ENCODE measurements around the gene VTA1. TPM values are rescaled to one million over a fixed set of nuclear protein-coding genes. Genes with fewer than 3 reads are reported as not detected.
"Not testable (repeated sequence)": the region's sequence is repeated elsewhere in the genome, so short reads cannot be mapped to it uniquely, and the experiment has no call there.

Gene VTA1
- total RNA-seq, 1 donor from 2014 or later: 33.3 TPM

DNA sequence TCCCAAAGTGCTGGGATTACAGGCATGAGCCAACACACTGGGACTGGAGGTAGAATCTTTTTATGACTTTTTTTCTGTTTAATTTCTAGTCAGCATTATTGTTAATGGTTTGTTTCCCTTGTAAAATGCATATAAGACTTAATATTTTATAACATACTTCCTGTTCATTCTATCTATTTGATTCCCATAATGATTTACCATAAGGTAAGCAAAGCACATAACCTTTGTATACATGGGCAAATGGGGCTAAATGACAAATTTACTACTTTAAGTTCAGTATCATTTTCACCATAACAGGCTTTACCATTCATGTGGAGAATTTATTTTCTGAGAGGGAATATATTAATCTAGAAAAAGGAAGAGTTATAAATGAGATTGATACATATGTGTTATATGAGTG lies 24.3 kb downstream of the VTA1 start:
- DNase-seq (ENCODE audit: low spot score): no peak

DNA sequence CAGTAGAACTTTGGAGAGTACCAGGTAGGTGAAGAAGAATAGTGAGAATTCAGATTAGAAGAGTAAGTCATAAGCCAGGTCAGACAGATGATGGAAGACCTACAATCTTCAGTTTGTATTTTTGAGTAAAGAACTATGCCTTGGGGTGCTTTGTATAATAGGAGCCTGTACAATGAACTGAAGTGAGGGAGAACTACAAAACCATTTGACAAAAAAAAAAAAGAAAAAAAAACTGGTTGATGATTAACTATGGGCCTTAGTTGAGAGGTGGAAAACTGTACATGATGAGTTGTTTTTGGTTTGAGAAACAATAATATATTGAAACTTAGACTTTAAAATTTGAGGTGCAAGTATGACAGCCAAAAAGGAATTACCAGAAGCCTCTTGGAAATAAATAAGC lies 25.7 kb downstream of the VTA1 start:
- DNase-seq (ENCODE audit: low spot score): no peak

DNA sequence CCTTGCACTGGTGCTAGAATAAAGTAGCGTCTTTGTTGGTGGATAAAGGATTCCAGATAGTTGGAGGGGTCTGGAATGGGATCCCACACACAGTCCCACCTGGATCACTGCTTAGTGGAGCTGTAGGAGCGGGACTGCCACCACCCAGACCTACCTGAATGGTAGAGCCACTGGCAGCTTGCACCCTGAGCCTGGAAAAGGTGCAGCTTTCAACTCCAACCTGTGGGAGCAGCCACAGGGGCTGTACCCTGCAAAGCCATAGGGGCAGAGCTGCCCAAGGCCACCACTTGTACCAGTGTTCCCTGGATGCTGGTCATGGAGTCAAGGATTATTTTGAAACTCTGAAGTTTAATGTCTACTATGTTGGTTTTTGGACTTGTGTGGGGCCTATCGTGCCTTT lies 26.9 kb downstream of the VTA1 start:
- DNase-seq (ENCODE audit: low spot score): no peak

- DNase-seq (ENCODE audit: low spot score): no peak
These were observed 27.6 kb downstream of the VTA1 start for GRCh38 chr6:142174703-142175102.

- DNase-seq (ENCODE audit: low spot score): no peak
These were observed 31.1 kb downstream of the VTA1 start for GRCh38 chr6:142178129-142178528.

DNA sequence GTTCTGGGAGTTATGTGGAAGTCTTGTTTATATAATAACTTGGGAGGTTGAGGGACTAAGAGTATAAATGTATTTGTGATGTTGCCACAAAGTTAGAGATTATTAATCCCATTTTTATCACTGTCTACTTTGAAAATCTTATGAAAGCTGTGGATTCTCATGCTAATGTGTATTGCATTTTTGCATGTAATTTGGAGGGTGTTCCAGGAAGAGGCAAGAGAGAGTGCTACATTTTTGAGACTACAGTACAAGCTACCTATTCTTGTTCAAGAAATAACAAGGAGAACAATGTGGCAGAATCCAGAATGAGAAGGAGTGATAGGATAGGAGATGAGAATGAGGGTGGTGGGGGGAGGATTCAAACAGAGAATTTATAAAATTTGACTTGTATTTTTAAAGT lies 34.9 kb downstream of the VTA1 start:
- DNase-seq (ENCODE audit: low spot score): no peak

DNA sequence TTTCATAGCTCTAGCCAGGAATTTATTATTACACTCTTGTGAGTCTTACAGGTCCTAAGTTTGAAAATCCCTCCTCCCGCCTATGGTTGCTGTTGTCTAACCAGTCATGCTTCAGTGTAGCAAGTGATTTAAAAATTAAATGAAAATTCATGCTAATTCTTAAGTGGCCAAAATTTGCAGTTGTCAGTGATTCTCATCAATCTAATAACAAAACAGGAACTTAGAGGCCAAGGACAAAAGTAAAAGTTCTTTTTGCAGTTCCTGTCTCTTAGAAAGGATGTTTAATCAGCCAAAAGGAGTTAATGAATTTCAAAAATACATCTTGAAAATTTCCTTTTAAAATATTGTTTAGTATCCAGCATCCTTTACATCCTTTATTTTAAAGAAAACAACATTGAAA lies 36.3 kb downstream of the VTA1 start:
- no peak for DNase-seq (ENCODE audit: low spot score)

DNA sequence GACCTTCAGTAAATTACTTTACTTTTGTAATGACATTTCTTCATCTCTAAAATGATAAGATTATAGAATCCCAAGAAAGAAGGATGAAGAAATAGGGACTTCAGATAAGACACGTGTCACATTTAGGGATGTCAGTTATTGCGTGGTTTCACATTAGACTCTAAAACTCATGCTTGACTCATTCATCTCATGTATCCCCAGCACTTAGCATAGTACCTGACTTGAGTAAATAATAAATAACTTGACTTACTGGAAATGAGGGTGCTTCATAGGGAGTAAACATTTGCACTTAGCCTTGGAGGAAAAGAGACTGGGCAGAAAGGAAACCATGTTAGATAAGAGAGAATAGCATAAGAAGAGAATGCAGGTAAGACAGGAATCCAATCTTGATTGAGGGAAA lies 37.2 kb downstream of the VTA1 start:
- DNase-seq (ENCODE audit: low spot score): no peak

GRCh38 chr6:142185641-142186040 lies 38.6 kb downstream of the VTA1 start:
- no peak for DNase-seq (ENCODE audit: low spot score)

- peak; percentile 16 for DNase-seq (ENCODE audit: low spot score)
These were observed 40.1 kb downstream of the VTA1 start for GRCh38 chr6:142187209-142187608.

DNA sequence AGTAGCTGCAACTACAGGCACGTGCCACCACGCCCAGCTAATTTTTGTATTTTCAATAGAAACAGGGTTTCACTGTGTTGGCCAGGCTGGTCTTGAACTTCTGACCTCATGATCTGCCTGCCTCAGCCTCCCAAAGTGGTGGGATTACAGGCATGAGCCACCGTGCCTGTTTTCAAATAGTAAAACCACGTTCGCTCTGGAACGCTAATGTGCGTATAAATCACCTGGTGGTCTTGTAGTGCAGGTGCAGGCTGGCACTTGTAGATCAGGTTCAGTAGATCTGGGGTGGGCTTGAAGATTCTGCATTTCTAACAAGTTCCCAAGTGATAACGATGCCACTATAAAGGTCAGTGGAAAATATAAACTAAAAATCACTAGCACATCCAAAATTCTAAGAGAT lies 41.3 kb downstream of the VTA1 start:
- not testable (repeated sequence) for DNase-seq (ENCODE audit: low spot score)

DNA sequence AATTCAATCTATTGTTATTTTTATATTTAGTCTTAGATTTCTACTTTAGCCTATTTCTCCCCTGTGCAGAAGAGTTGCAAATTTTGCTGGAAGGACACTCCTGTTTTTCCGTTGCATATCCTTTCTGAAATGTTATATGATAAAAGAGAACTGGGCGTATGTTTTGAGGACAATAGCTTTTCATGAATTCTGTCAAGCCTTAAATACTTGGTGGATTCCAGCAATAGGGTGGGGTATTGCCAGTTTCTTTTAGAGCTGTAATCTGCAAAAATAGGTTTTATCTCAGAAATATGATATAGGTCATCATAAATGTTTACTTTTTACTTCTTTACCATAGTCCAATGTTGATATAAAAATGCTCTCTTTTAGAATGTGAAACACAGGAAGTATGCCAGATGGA lies 42.0 kb downstream of the VTA1 start:
- no peak for DNase-seq (ENCODE audit: low spot score)

DNA sequence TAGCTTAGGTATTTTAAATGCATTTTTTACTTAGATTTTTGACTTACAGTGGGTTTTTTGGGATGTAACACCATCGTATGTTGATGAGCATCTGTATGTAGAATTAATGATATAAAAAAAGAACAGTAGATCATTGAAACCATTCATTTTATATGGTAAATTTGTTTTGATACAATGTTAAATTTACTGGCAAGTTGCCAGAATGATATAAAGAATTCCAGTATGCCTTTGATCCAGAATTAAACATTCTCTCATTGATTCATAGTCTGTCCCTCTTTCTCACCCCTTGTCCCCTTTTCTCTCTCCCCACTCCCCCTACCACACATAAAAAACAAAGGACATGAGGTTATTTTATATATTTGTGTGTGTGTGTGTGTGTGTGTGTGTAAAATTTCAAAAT lies 45.3 kb downstream of the VTA1 start:
- DNase-seq (ENCODE audit: low spot score): no peak

DNA sequence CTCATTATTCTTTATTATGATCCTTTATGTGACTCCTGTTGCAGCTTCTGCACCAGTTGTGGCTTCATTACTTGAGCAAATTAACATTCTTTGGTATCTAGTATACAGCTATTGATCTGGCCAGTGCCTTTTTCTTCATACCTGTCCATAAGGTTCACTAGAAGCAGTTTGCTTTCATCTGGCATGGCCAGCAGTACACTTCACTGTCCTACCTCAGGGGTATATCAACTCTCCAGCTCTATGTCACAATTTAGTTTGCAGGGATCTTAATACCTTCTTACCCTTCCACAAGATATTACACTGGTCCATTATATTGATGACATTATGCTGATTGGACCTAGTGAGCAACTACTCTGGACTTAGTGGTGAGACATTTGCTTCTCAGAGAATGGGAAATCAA lies 46.6 kb downstream of the VTA1 start:
- DNase-seq (ENCODE audit: low spot score): no peak

DNA sequence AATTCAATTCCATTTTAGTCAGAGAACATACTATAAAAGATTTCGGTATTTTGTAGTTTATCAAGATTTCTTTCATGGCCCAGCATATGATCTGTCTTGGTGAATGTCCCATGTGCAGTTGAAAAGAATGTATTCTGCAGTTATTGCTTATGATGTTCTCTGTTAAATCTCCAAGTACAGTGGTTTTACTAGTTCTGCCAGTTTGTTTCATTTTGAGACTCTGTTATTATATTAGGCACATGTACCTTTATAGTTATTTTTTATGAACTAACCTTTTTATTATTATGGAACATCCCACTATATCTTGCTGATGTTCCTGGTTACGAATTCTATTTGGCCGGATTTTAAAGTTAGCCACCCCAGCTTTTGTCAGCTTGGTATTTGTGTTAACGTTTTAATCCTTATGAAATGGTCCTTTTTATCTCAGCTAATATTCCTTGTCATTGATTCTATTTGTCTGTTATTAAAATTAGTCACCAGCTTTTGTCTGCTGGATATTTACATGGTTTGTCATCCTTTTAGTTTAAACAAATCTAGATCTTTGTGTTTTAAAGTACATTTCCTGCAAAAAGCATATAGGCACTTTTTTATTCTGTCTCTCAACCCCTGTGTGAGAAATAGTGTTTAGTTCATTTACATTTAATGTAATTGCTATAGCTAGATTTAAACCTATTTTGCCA lies 48.9 kb downstream of the VTA1 start:
- no peak for DNase-seq (ENCODE audit: low spot score)

DNA sequence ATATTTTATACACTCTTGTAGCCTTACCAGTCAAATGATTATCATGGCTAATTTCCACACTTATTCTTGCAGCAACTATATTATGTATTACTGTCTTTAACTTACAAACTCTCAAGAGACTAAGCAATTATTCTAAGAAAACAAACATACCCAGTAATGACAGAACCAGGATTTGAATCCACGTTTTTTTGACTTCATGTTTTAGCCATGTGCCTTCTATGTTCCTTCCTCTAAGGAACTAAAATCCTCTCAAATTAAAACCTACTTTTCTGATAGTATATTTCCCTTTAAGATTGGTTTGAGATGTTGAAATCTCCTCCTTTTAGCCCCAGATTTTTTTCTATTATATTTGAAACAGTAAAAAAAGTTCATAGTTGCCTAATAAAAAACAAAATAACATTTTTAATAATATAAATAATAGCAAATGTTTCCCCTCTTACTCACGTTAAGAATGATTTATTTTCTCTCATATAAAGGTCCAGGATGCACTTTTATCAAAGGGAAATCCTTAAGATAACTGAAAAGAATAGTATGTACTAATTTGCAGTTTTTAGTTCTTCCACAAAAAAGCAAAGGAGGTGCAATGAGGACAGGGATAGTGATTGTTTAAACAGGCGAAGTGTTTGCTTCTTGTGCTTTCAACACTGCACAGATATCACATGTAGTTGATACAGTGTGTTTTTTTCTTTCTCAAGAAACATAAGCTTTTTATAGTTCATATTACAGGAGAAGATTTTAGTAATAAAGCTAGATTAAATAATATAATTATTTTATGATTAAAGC lies 54.0 kb downstream of the VTA1 start:
- DNase-seq (ENCODE audit: low spot score): no peak

DNA sequence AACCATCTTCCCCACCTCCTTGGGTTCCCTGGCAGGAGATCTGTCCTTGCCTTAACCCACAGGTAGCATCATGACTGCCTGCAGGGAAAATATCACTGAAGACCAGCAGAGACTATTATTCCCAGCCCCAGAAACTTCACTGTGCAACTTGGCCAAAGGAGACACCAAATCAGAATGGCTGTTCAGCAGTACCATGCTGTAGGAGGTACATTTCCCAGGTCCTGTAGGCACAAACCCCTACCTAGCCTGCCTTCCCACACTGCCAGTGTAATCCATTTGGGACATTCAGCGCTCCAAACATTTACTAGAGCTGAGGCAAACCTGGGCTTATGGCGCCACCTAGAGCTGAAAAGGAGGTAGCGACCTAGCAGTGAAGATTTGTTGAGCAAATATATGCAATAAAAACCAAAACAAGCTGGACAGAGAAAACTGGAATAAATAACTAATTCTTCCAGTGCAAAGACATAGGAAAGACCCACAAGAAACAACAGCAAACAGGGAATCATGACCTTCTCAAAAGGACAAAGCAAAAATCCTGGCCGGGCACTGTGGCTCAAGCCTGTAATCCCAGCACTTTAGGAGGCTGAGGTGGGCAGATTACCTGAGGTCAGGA lies 60.3 kb downstream of the VTA1 start:
- DNase-seq (ENCODE audit: low spot score): peak; percentile 28

- no peak for DNase-seq (ENCODE audit: low spot score)
These were observed 63.5 kb downstream of the VTA1 start for GRCh38 chr6:142210606-142211005.

DNA sequence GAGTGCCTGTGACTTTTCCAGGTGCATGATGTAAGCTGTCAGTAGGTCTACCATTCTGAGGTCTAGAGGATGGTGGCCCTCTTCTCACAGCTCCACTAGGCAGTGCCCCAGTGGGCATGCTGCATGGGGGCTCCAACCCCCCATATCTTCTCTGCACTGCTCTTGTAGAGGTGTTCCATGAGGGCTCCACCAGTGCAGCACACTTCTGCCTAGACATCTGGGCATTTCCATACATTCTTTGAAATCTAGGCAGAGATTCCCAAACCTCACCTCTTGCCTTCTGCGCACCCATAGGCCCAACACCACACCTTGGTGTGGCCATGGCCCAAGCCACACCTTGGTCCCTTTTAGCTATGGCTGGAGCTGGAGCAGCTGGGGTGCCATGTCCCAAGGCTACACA lies 66.3 kb downstream of the VTA1 start:
- no peak for DNase-seq (ENCODE audit: low spot score)

DNA sequence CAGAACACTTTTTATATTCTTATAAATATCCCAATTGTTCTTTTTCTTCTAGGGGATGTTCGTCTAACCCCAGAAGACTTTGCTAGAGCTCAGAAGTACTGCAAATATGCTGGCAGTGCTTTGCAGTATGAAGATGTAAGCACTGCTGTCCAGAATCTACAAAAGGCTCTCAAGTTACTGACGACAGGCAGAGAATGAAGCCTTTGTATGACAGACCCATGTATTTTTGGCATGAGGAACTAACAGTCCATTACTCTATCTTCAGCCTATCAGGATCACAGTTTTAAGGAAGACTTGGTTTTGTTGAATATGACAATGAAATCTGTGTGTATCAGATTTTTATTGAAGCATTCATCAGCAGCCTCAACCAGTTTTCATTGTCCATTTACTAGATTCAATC lies 71.4 kb downstream of the VTA1 start:
- DNase-seq (ENCODE audit: low spot score): no peak

- DNase-seq (ENCODE audit: low spot score): no peak
These were observed 75.0 kb downstream of the VTA1 start for GRCh38 chr6:142222022-142222421.

- DNase-seq (ENCODE audit: low spot score): no peak
These were observed 76.9 kb downstream of the VTA1 start for GRCh38 chr6:142223938-142224337.

DNA sequence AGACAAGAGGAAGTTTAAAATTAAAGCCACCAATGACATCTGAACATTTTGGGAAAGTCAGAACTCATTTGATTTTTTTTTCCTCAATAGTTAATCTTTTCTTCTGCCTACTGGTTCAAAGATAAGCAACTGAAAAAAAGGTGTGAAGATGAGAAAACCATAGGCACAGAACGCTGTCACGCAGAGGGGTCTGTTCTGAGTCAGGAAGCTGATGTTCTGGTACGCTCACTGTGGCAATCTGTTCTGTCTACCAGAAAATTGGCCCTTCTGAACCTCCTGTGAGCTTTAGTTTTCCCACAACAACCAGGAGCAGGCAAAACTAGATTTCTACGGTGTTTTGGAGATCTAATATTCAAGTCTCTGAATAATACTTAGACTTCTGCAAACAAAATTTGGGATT lies 78.1 kb downstream of the VTA1 start:
- no peak for DNase-seq (ENCODE audit: low spot score)

Data from mucosa of gallbladder (tissue), 1 donor.